ENCODE results near the gene CNOT11.
"Not testable (repeated sequence)": the region's sequence is repeated elsewhere in the genome, so short reads cannot be mapped to it uniquely, and the experiment has no call there.

Gene CNOT11

GRCh38 chr2:101249826-101250225 is 2.9 kb upstream of the CNOT11 start:
- Histone ChIP-seq H3K9ac (ENCODE audit: low read length) (no peak overlapping the region), H3K36me3 (ENCODE audit: control insufficient read depth, low read depth, low read length) (no peaks in the 10 kb centered on the region), H3K27me3 (ENCODE audit: control insufficient read depth, insufficient read depth, low read length) (no peaks in the 10 kb centered on the region), H3K4me3 (ENCODE audit: low read length) (peak overlapping the region; percentile 2), H3K27ac (ENCODE audit: low read length) (no peak overlapping the region), H3K9me3 (ENCODE audit: control insufficient read depth, low read depth, low read length) (no peaks in the 10 kb centered on the region), H3K4me1 (ENCODE audit: control insufficient read depth, low read depth, low read length) (peaks cover 25% of the 10 kb centered on the region)

GRCh38 chr2:101251246-101251781 is 1.4 kb upstream of the CNOT11 start:
- Histone ChIP-seq H3K9ac (ENCODE audit: low read length) (peak overlapping the region; percentile 77), H3K4me3 (ENCODE audit: low read length) (peak overlapping the region; percentile 88), H3K4me1 (ENCODE audit: control insufficient read depth, low read depth, low read length) (peaks cover 25% of the 10 kb centered on the region)
- H3K27ac ChIP-seq (ENCODE audit: low read length); H3K27me3 ChIP-seq (ENCODE audit: control insufficient read depth, insufficient read depth, low read length); H3K36me3 ChIP-seq (ENCODE audit: control insufficient read depth, low read depth, low read length); H3K9me3 ChIP-seq (ENCODE audit: control insufficient read depth, low read depth, low read length): not testable (repeated sequence)

GRCh38 chr2:101251844-101252407 is 760 bp upstream of the CNOT11 start:
- Histone ChIP-seq H3K27me3 (ENCODE audit: control insufficient read depth, insufficient read depth, low read length) (no peaks in the 10 kb centered on the region), H3K4me3 (ENCODE audit: low read length) (peak overlapping the region; percentile 88), H3K9me3 (ENCODE audit: control insufficient read depth, low read depth, low read length) (no peaks in the 10 kb centered on the region), H3K4me1 (ENCODE audit: control insufficient read depth, low read depth, low read length) (peaks cover 25% of the 10 kb centered on the region), H3K36me3 (ENCODE audit: control insufficient read depth, low read depth, low read length) (no peaks in the 10 kb centered on the region), H3K9ac (ENCODE audit: low read length) (peak overlapping the region; percentile 77), H3K27ac (ENCODE audit: low read length) (peak overlapping the region; percentile 46)

GRCh38 chr2:101253013-101253702 is 472 bp downstream of the CNOT11 start:
- Histone ChIP-seq H3K9me3 (ENCODE audit: control insufficient read depth, low read depth, low read length) (no peaks in the 10 kb centered on the region), H3K27me3 (ENCODE audit: control insufficient read depth, insufficient read depth, low read length) (no peaks in the 10 kb centered on the region), H3K27ac (ENCODE audit: low read length) (peak overlapping the region; percentile 47), H3K36me3 (ENCODE audit: control insufficient read depth, low read depth, low read length) (no peaks in the 10 kb centered on the region), H3K9ac (ENCODE audit: low read length) (peak overlapping the region; percentile 80), H3K4me1 (ENCODE audit: control insufficient read depth, low read depth, low read length) (peaks cover 25% of the 10 kb centered on the region), H3K4me3 (ENCODE audit: low read length) (peak overlapping the region; percentile 95)

GRCh38 chr2:101253703-101254450 is 1.2 kb downstream of the CNOT11 start:
- Histone ChIP-seq H3K9me3 (ENCODE audit: control insufficient read depth, low read depth, low read length) (no peaks in the 10 kb centered on the region), H3K27ac (ENCODE audit: low read length) (no peak overlapping the region), H3K36me3 (ENCODE audit: control insufficient read depth, low read depth, low read length) (peaks cover 4% of the 10 kb centered on the region), H3K27me3 (ENCODE audit: control insufficient read depth, insufficient read depth, low read length) (no peaks in the 10 kb centered on the region), H3K9ac (ENCODE audit: low read length) (peak overlapping the region; percentile 80), H3K4me1 (ENCODE audit: control insufficient read depth, low read depth, low read length) (peaks cover 25% of the 10 kb centered on the region), H3K4me3 (ENCODE audit: low read length) (peak overlapping the region; percentile 95)

GRCh38 chr2:101255501-101255900 is 2.8 kb downstream of the CNOT11 start:
- Histone ChIP-seq H3K9me3 (ENCODE audit: control insufficient read depth, low read depth, low read length) (no peaks in the 10 kb centered on the region), H3K27ac (ENCODE audit: low read length) (no peak overlapping the region), H3K4me1 (ENCODE audit: control insufficient read depth, low read depth, low read length) (peaks cover 17% of the 10 kb centered on the region), H3K27me3 (ENCODE audit: control insufficient read depth, insufficient read depth, low read length) (no peaks in the 10 kb centered on the region), H3K36me3 (ENCODE audit: control insufficient read depth, low read depth, low read length) (peaks cover 14% of the 10 kb centered on the region), H3K9ac (ENCODE audit: low read length) (no peak overlapping the region), H3K4me3 (ENCODE audit: low read length) (no peak overlapping the region)

- no peak overlapping the region for H3K9ac ChIP-seq (ENCODE audit: low read length)
- H3K4me1 ChIP-seq (ENCODE audit: control insufficient read depth, low read depth, low read length) = peaks cover 11% of the 10 kb centered on the region
- no peak overlapping the region for H3K4me3 ChIP-seq (ENCODE audit: low read length)
- H3K9me3 ChIP-seq (ENCODE audit: control insufficient read depth, low read depth, low read length) = no peaks in the 10 kb centered on the region
- no peak overlapping the region for H3K27ac ChIP-seq (ENCODE audit: low read length)
- H3K27me3 ChIP-seq (ENCODE audit: control insufficient read depth, insufficient read depth, low read length) = no peaks in the 10 kb centered on the region
- H3K36me3 ChIP-seq (ENCODE audit: control insufficient read depth, low read depth, low read length) = peaks cover 16% of the 10 kb centered on the region
Observed at GRCh38 chr2:101256316-101256715, 3.6 kb downstream of the CNOT11 start.

GRCh38 chr2:101258804-101259203 is 6.1 kb downstream of the CNOT11 start:
- Histone ChIP-seq H3K4me1 (ENCODE audit: control insufficient read depth, low read depth, low read length) (peaks cover 8% of the 10 kb centered on the region), H3K9me3 (ENCODE audit: control insufficient read depth, low read depth, low read length) (no peaks in the 10 kb centered on the region), H3K27ac (ENCODE audit: low read length) (no peak overlapping the region), H3K36me3 (ENCODE audit: control insufficient read depth, low read depth, low read length) (peaks cover 31% of the 10 kb centered on the region), H3K9ac (ENCODE audit: low read length) (no peak overlapping the region), H3K4me3 (ENCODE audit: low read length) (no peak overlapping the region), H3K27me3 (ENCODE audit: control insufficient read depth, insufficient read depth, low read length) (no peaks in the 10 kb centered on the region)

- Histone ChIP-seq H3K4me3 (ENCODE audit: low read length) (no peak overlapping the region), H3K27ac (ENCODE audit: low read length) (no peak overlapping the region), H3K9ac (ENCODE audit: low read length) (no peak overlapping the region), H3K9me3 (ENCODE audit: control insufficient read depth, low read depth, low read length) (no peaks in the 10 kb centered on the region), H3K27me3 (ENCODE audit: control insufficient read depth, insufficient read depth, low read length) (no peaks in the 10 kb centered on the region), H3K4me1 (ENCODE audit: control insufficient read depth, low read depth, low read length) (no peaks in the 10 kb centered on the region), H3K36me3 (ENCODE audit: control insufficient read depth, low read depth, low read length) (peaks cover 57% of the 10 kb centered on the region)
Observed at GRCh38 chr2:101262142-101262541, 9.5 kb downstream of the CNOT11 start.

- no peak overlapping the region for H3K9ac ChIP-seq (ENCODE audit: low read length)
- H3K4me3 ChIP-seq (ENCODE audit: low read length) = no peak overlapping the region
- H3K27ac ChIP-seq (ENCODE audit: low read length) = no peak overlapping the region
- peaks cover 57% of the 10 kb centered on the region for H3K36me3 ChIP-seq (ENCODE audit: control insufficient read depth, low read depth, low read length)
- no peaks in the 10 kb centered on the region for H3K4me1 ChIP-seq (ENCODE audit: control insufficient read depth, low read depth, low read length)
- no peaks in the 10 kb centered on the region for H3K9me3 ChIP-seq (ENCODE audit: control insufficient read depth, low read depth, low read length)
- no peaks in the 10 kb centered on the region for H3K27me3 ChIP-seq (ENCODE audit: control insufficient read depth, insufficient read depth, low read length)
Observed at GRCh38 chr2:101263377-101263800, 10.7 kb downstream of the CNOT11 start.

- Histone ChIP-seq H3K4me3 (ENCODE audit: low read length) (no peak overlapping the region), H3K4me1 (ENCODE audit: control insufficient read depth, low read depth, low read length) (no peaks in the 10 kb centered on the region), H3K9ac (ENCODE audit: low read length) (no peak overlapping the region), H3K36me3 (ENCODE audit: control insufficient read depth, low read depth, low read length) (peaks cover 57% of the 10 kb centered on the region), H3K27ac (ENCODE audit: low read length) (no peak overlapping the region), H3K9me3 (ENCODE audit: control insufficient read depth, low read depth, low read length) (no peaks in the 10 kb centered on the region), H3K27me3 (ENCODE audit: control insufficient read depth, insufficient read depth, low read length) (no peaks in the 10 kb centered on the region)
Observed at GRCh38 chr2:101264360-101264939, 11.8 kb downstream of the CNOT11 start.

All from iPS-18a (cell line).